ENCODE measurements around the gene FBXL22.

FBXL22 gene

GRCh38 chr15:63598473-63599400, 1.6 kb downstream of the FBXL22 start:
- ChIA-PET POLR2A (no interaction called here), CTCF (interaction anchor here (0.9 to 2.9 kb wide), 19 partner anchors 9 to 433 kb away, joined by 3 to 10 read pairs (median 4); no protein-coding TSS in a partner anchor)
- Histone ChIP-seq H3K9me3 (ENCODE audit: control extremely low read depth in 1 of 5, control insufficient read depth in 4 of 5, insufficient read depth in 2 of 5, low read depth in 1 of 5, low read length in 4 of 5) (no peaks in the 10 kb centered on the region), H3K4me1 (ENCODE audit: control extremely low read depth in 1 of 4, control insufficient read depth in 4 of 4, insufficient read depth in 4 of 4, low read length in 3 of 4) (peaks cover 2 to 66% (median 52%) of the 10 kb centered on the region in 4 experiments), H3K27ac (ENCODE audit: insufficient read depth in 1 of 2, low read depth in 1 of 2, low read length in 2 of 2, poor library complexity in 1 of 2, severe bottlenecking in 2 of 2) (no peak overlapping the region), H3K27me3 (replicated peaks in 2 of 5; ENCODE audit: control insufficient read depth in 4 of 5, insufficient read depth in 5 of 5, low read length in 4 of 5) (no peaks in the 10 kb centered on the region), H3K36me3 (ENCODE audit: control insufficient read depth in 4 of 4, insufficient read depth in 4 of 4, low read length in 3 of 4) (peaks cover 2 to 8% (median 6%) of the 10 kb centered on the region in 4 experiments), H3K4me3 (ENCODE audit: control insufficient read depth in 1 of 7, extremely low read depth in 1 of 7, insufficient read depth in 4 of 7, low read depth in 2 of 7, low read length in 6 of 7) (peak overlapping the region in 4 of 7 experiments; percentile 86 to 95 (median 90))
- no peak for DNase-seq
- WGBS (ENCODE audit: insufficient coverage) = 88% methylated on average over 8 of the region's 12 CpGs

- Histone ChIP-seq H3K27me3 (replicated peaks in 2 of 5; ENCODE audit: control insufficient read depth in 4 of 5, insufficient read depth in 5 of 5, low read length in 4 of 5) (no peaks in the 10 kb centered on the region), H3K36me3 (ENCODE audit: control insufficient read depth in 4 of 4, insufficient read depth in 4 of 4, low read length in 3 of 4) (peaks cover 0 to 2% (median under 1%) of the 10 kb centered on the region in 4 experiments), H3K9me3 (ENCODE audit: control extremely low read depth in 1 of 5, control insufficient read depth in 4 of 5, insufficient read depth in 2 of 5, low read depth in 1 of 5, low read length in 4 of 5) (no peaks in the 10 kb centered on the region), H3K4me1 (ENCODE audit: control extremely low read depth in 1 of 4, control insufficient read depth in 4 of 4, insufficient read depth in 4 of 4, low read length in 3 of 4) (peaks cover 2 to 70% (median 53%) of the 10 kb centered on the region in 4 experiments), H3K27ac (ENCODE audit: insufficient read depth in 1 of 2, low read depth in 1 of 2, low read length in 2 of 2, poor library complexity in 1 of 2, severe bottlenecking in 2 of 2) (peak overlapping the region in 1 of 2 experiments; percentile 6), H3K4me3 (ENCODE audit: control insufficient read depth in 1 of 7, extremely low read depth in 1 of 7, insufficient read depth in 4 of 7, low read depth in 2 of 7, low read length in 6 of 7) (peak overlapping the region; percentile 17 to 95 (median 86))
- WGBS (ENCODE audit: insufficient coverage) = 3% methylated on average over 15 of the region's 19 CpGs
- DNase-seq = peak; percentile 54 to 92 (median 84)
- ChIA-PET CTCF (interaction anchor here (0.9 to 2.9 kb wide), 21 partner anchors 8 to 434 kb away, joined by 3 to 10 read pairs (median 4); no protein-coding TSS in a partner anchor), POLR2A (interaction anchor here (0.7 kb wide), 1 partner anchor 112 kb away, joined by 3 read pairs; no protein-coding TSS in a partner anchor)
These were observed 2.3 kb downstream of the FBXL22 start for GRCh38 chr15:63599401-63600000.

GRCh38 chr15:63600001-63600615, 2.9 kb downstream of the FBXL22 start:
- Histone ChIP-seq H3K27ac (ENCODE audit: insufficient read depth in 1 of 2, low read depth in 1 of 2, low read length in 2 of 2, poor library complexity in 1 of 2, severe bottlenecking in 2 of 2) (peak overlapping the region in 1 of 2 experiments; percentile 39), H3K4me3 (ENCODE audit: control insufficient read depth in 1 of 7, extremely low read depth in 1 of 7, insufficient read depth in 4 of 7, low read depth in 2 of 7, low read length in 6 of 7) (peak overlapping the region; percentile 32 to 95 (median 86)), H3K9me3 (ENCODE audit: control extremely low read depth in 1 of 5, control insufficient read depth in 4 of 5, insufficient read depth in 2 of 5, low read depth in 1 of 5, low read length in 4 of 5) (no peaks in the 10 kb centered on the region), H3K27me3 (replicated peaks in 2 of 5; ENCODE audit: control insufficient read depth in 4 of 5, insufficient read depth in 5 of 5, low read length in 4 of 5) (no peaks in the 10 kb centered on the region), H3K4me1 (ENCODE audit: control extremely low read depth in 1 of 4, control insufficient read depth in 4 of 4, insufficient read depth in 4 of 4, low read length in 3 of 4) (peaks cover 3 to 71% (median 55%) of the 10 kb centered on the region in 4 experiments), H3K36me3 (ENCODE audit: control insufficient read depth in 4 of 4, insufficient read depth in 4 of 4, low read length in 3 of 4) (peaks cover 0 to 1% (median 0%) of the 10 kb centered on the region in 4 experiments)
- no peak for DNase-seq
- ChIA-PET CTCF (interaction anchor here (0.5 to 2.9 kb wide), 13 partner anchors 8 to 147 kb away, joined by 3 to 10 read pairs (median 4); no protein-coding TSS in a partner anchor), POLR2A (interaction anchor here (0.7 kb wide), 1 partner anchor 113 kb away, joined by 3 read pairs; no protein-coding TSS in a partner anchor)
- WGBS (ENCODE audit: insufficient coverage) = 6% methylated on average over 20 of the region's 26 CpGs

GRCh38 chr15:63600616-63601025, 3.4 kb downstream of the FBXL22 start:
- Histone ChIP-seq H3K27me3 (replicated peaks in 2 of 5; ENCODE audit: control insufficient read depth in 4 of 5, insufficient read depth in 5 of 5, low read length in 4 of 5) (no peaks in the 10 kb centered on the region), H3K27ac (ENCODE audit: insufficient read depth in 1 of 2, low read depth in 1 of 2, low read length in 2 of 2, poor library complexity in 1 of 2, severe bottlenecking in 2 of 2) (peak overlapping the region in 1 of 2 experiments; percentile 67), H3K36me3 (ENCODE audit: control insufficient read depth in 4 of 4, insufficient read depth in 4 of 4, low read length in 3 of 4) (no peaks in the 10 kb centered on the region), H3K4me3 (ENCODE audit: control insufficient read depth in 1 of 7, extremely low read depth in 1 of 7, insufficient read depth in 4 of 7, low read depth in 2 of 7, low read length in 6 of 7) (peak overlapping the region; percentile 49 to 95 (median 86)), H3K9me3 (ENCODE audit: control extremely low read depth in 1 of 5, control insufficient read depth in 4 of 5, insufficient read depth in 2 of 5, low read depth in 1 of 5, low read length in 4 of 5) (no peaks in the 10 kb centered on the region), H3K4me1 (ENCODE audit: control extremely low read depth in 1 of 4, control insufficient read depth in 4 of 4, insufficient read depth in 4 of 4, low read length in 3 of 4) (peaks cover 5 to 71% (median 54%) of the 10 kb centered on the region in 4 experiments)
- under 1% methylated on average over 59 of the region's 60 CpGs for WGBS (ENCODE audit: insufficient coverage)
- ChIA-PET POLR2A (no interaction called here), CTCF (interaction anchor here (0.5 to 2.9 kb wide), 7 partner anchors 9 to 147 kb away, joined by 3 to 10 read pairs (median 4); no protein-coding TSS in a partner anchor)
- DNase-seq = peak; percentile 91 to 97 (median 96)

GRCh38 chr15:63601026-63601703, 4.0 kb downstream of the FBXL22 start:
- Histone ChIP-seq H3K4me1 (ENCODE audit: control extremely low read depth in 1 of 4, control insufficient read depth in 4 of 4, insufficient read depth in 4 of 4, low read length in 3 of 4) (peaks cover 8 to 71% (median 54%) of the 10 kb centered on the region in 4 experiments), H3K4me3 (ENCODE audit: control insufficient read depth in 1 of 7, extremely low read depth in 1 of 7, insufficient read depth in 4 of 7, low read depth in 2 of 7, low read length in 6 of 7) (peak overlapping the region; percentile 49 to 95 (median 86)), H3K9me3 (ENCODE audit: control extremely low read depth in 1 of 5, control insufficient read depth in 4 of 5, insufficient read depth in 2 of 5, low read depth in 1 of 5, low read length in 4 of 5) (no peaks in the 10 kb centered on the region), H3K27ac (ENCODE audit: insufficient read depth in 1 of 2, low read depth in 1 of 2, low read length in 2 of 2, poor library complexity in 1 of 2, severe bottlenecking in 2 of 2) (peak overlapping the region in 1 of 2 experiments; percentile 67), H3K27me3 (replicated peaks in 2 of 5; ENCODE audit: control insufficient read depth in 4 of 5, insufficient read depth in 5 of 5, low read length in 4 of 5) (no peaks in the 10 kb centered on the region), H3K36me3 (ENCODE audit: control insufficient read depth in 4 of 4, insufficient read depth in 4 of 4, low read length in 3 of 4) (peaks cover 0 to 1% (median 0%) of the 10 kb centered on the region in 4 experiments)
- 0% methylated on average over 25 of the region's 63 CpGs for WGBS (ENCODE audit: insufficient coverage)
- peak; percentile 61 to 74 (median 69) for DNase-seq
- ChIA-PET POLR2A (no interaction called here), CTCF (interaction anchor here (1.0 to 2.9 kb wide), 4 partner anchors 9 to 118 kb away, joined by 3 to 10 read pairs (median 4); no protein-coding TSS in a partner anchor)

- ChIA-PET CTCF (interaction anchor here (0.7 to 2.1 kb wide), 4 partner anchors 8 to 849 kb away, joined by 3 to 6 read pairs (median 4); no protein-coding TSS in a partner anchor), POLR2A (no interaction called here)
- WGBS (ENCODE audit: insufficient coverage) = 55% methylated on average over 8 of the region's 9 CpGs
- DNase-seq = no peak
- peaks cover 9 to 71% (median 58%) of the 10 kb centered on the region in 4 experiments for H3K4me1 ChIP-seq (ENCODE audit: control extremely low read depth in 1 of 4, control insufficient read depth in 4 of 4, insufficient read depth in 4 of 4, low read length in 3 of 4)
- peaks cover 0 to 3% (median under 1%) of the 10 kb centered on the region in 4 experiments for H3K36me3 ChIP-seq (ENCODE audit: control insufficient read depth in 4 of 4, insufficient read depth in 4 of 4, low read length in 3 of 4)
- H3K27me3 ChIP-seq (replicated peaks in 2 of 5; ENCODE audit: control insufficient read depth in 4 of 5, insufficient read depth in 5 of 5, low read length in 4 of 5) = no peaks in the 10 kb centered on the region
- H3K4me3 ChIP-seq (ENCODE audit: control insufficient read depth in 1 of 7, extremely low read depth in 1 of 7, insufficient read depth in 4 of 7, low read depth in 2 of 7, low read length in 6 of 7) = peak overlapping the region; percentile 49 to 95 (median 86)
- no peaks in the 10 kb centered on the region for H3K9me3 ChIP-seq (ENCODE audit: control extremely low read depth in 1 of 5, control insufficient read depth in 4 of 5, insufficient read depth in 2 of 5, low read depth in 1 of 5, low read length in 4 of 5)
- H3K27ac ChIP-seq (ENCODE audit: insufficient read depth in 1 of 2, low read depth in 1 of 2, low read length in 2 of 2, poor library complexity in 1 of 2, severe bottlenecking in 2 of 2) = no peak overlapping the region
These were observed 4.6 kb downstream of the FBXL22 start for GRCh38 chr15:63601704-63602185.
